Measurements from ENCODE around the gene CRACDL.

GRCh38 chr2:98825404-98825803, 110.6 kb downstream of the CRACDL start:
- no peak for TF ChIP-seq TARDBP (CRISPR knock-in tag; IDR thresholded peaks at IDR 0.05)
- TF ChIP-seq MTF1 (CRISPR knock-in tag; IDR thresholded peaks at IDR 0.05) = no peak
- no peak for TF ChIP-seq CTCF (CRISPR knock-in tag; IDR thresholded peaks at IDR 0.05)
